H9 (cell line): ENCODE measurements around the gene GPR183. TPM values are rescaled to one million over a fixed set of nuclear protein-coding genes. Genes with fewer than 3 reads are reported as not detected.

Source experiments
- DNase-seq: peaks from one replicate; pipeline ENCODE4 v3.0.0-alpha.2; 2017
- H2AFZ ChIP-seq: one replicate; pipeline ENCODE4 v1.6.1; 2013; ENCODE audit warnings: mild to moderate bottlenecking, low read length, control low read depth, moderate library complexity
- H2AK5ac ChIP-seq: 2 replicates; pipeline ENCODE4 v1.6.1; 2013; ENCODE audit warnings: low read length, control low read depth, mixed read lengths; ENCODE audit not compliant: insufficient read length
- H2BK120ac ChIP-seq: one replicate; pipeline ENCODE4 v1.6.1; 2013; ENCODE audit warnings: low read depth, mild to moderate bottlenecking, low read length, control low read depth, inconsistent platforms; ENCODE audit not compliant: poor library complexity, severe bottlenecking
- H2BK12ac ChIP-seq: 2 replicates; pipeline ENCODE4 v1.6.1; 2013; ENCODE audit warnings: low read length, control low read depth, mixed read lengths, low read depth; ENCODE audit not compliant: insufficient read length
- H2BK15ac ChIP-seq: 2 replicates; pipeline ENCODE4 v1.6.1; 2013; ENCODE audit warnings: low read depth, low read length, control low read depth
- H2BK20ac ChIP-seq: one replicate; pipeline ENCODE4 v1.6.1; 2013; ENCODE audit warnings: low read depth, mild to moderate bottlenecking, low read length, control low read depth, inconsistent platforms; ENCODE audit not compliant: poor library complexity, severe bottlenecking
- H2BK5ac ChIP-seq: 2 replicates; pipeline ENCODE4 v1.6.1; 2013; ENCODE audit warnings: low read length, control low read depth, mixed read lengths; ENCODE audit not compliant: insufficient read length
- H3K14ac ChIP-seq: 2 replicates; pipeline ENCODE4 v1.6.1; 2013; ENCODE audit warnings: low read length, control low read depth; ENCODE audit not compliant: insufficient read depth
- H3K18ac ChIP-seq: 2 replicates; pipeline ENCODE4 v1.6.1; 2013; ENCODE audit warnings: low read depth, mild to moderate bottlenecking, mixed read lengths, low read length, control low read depth; ENCODE audit not compliant: insufficient read length
- H3K23ac ChIP-seq: 2 replicates; pipeline ENCODE4 v1.6.1; 2013; ENCODE audit warnings: low read length, control low read depth, mixed read lengths, low read depth; ENCODE audit not compliant: insufficient read length
- H3K23me2 ChIP-seq: 2 replicates; pipeline ENCODE4 v1.6.1; 2013; ENCODE audit warnings: low read depth, mild to moderate bottlenecking, mixed read lengths, low read length, control low read depth; ENCODE audit not compliant: insufficient read length, poor library complexity, severe bottlenecking
- H3K27ac ChIP-seq: 2 replicates; pipeline ENCODE4 v1.5.1; 2013; ENCODE audit warnings: low read length, control low read depth, mixed read lengths, low read depth; ENCODE audit not compliant: insufficient read length
- H3K27me3 ChIP-seq: 2 replicates; pipeline ENCODE4 v1.6.1; 2013; ENCODE audit warnings: low read length, control low read depth, inconsistent platforms; ENCODE audit not compliant: insufficient read depth
- H3K4ac ChIP-seq: 2 replicates; pipeline ENCODE4 v1.6.1; 2013; ENCODE audit warnings: low read depth, mild to moderate bottlenecking, control low read depth, inconsistent platforms, low read length, moderate library complexity
- H3K4me1 ChIP-seq: 2 replicates; pipeline ENCODE4 v1.6.1; 2013; ENCODE audit warnings: low read length, control low read depth, inconsistent platforms; ENCODE audit not compliant: insufficient read depth
- H3K4me2 ChIP-seq: 2 replicates; pipeline ENCODE4 v1.6.1; 2013; ENCODE audit warnings: low read length, control low read depth, mixed read lengths; ENCODE audit not compliant: insufficient read length, insufficient read depth
- H3K56ac ChIP-seq: 2 replicates; pipeline ENCODE4 v1.6.1; 2013; ENCODE audit warnings: low read depth, mild to moderate bottlenecking, mixed read lengths, low read length, control low read depth; ENCODE audit not compliant: insufficient read length
- H3K79me1 ChIP-seq: 2 replicates; pipeline ENCODE4 v1.6.1; 2013; ENCODE audit warnings: low read depth, mild to moderate bottlenecking, moderate library complexity, low read length, control low read depth, inconsistent platforms; ENCODE audit not compliant: insufficient read depth, poor library complexity, severe bottlenecking
- H3K79me2 ChIP-seq: 2 replicates; pipeline ENCODE4 v1.6.1; 2013; ENCODE audit warnings: low read length, control low read depth, inconsistent platforms; ENCODE audit not compliant: insufficient read depth
- H3K9ac ChIP-seq: 2 replicates; pipeline ENCODE4 v1.6.1; 2013; ENCODE audit warnings: low read length, control low read depth, mixed read lengths; ENCODE audit not compliant: insufficient read length; ENCODE audit errors: extremely low read depth
- H3K9me3 ChIP-seq: one replicate; pipeline ENCODE4 v1.6.1; 2013; ENCODE audit warnings: low read depth, low read length, inconsistent platforms; ENCODE audit not compliant: control insufficient read depth
- H3T11ph ChIP-seq: one replicate; pipeline ENCODE4 v1.6.1; 2013; ENCODE audit warnings: mild to moderate bottlenecking, low read length, control low read depth, inconsistent platforms
- H4K20me1 ChIP-seq: one replicate; pipeline ENCODE4 v1.6.1; 2013; ENCODE audit not compliant: control insufficient read depth, insufficient read length, insufficient read depth
- H4K5ac ChIP-seq: 2 replicates; pipeline ENCODE4 v1.6.1; 2013; ENCODE audit warnings: low read depth, mild to moderate bottlenecking, mixed read lengths, low read length, control low read depth; ENCODE audit not compliant: insufficient read length
- H4K8ac ChIP-seq: replicated peaks from 2 replicates; pipeline ENCODE4 v1.6.1; 2013; ENCODE audit warnings: low read length, control low read depth, mixed read lengths, low read depth; ENCODE audit not compliant: insufficient read length
- H4K91ac ChIP-seq: 2 replicates; pipeline ENCODE4 v1.6.1; 2013; ENCODE audit warnings: low read depth, mild to moderate bottlenecking, moderate library complexity, mixed read lengths, low read length, control low read depth; ENCODE audit not compliant: insufficient read length
- H3K27ac Mint-ChIP-seq, 3 experiments: 2 replicates in 2 of 3; 3 replicates in 1 of 3; pipeline ENCODE4 v1.8.0; 2020 to 2021; ENCODE audit warnings: mixed read lengths in 3 of 3, mild to moderate bottlenecking in 1 of 3, moderate library complexity in 1 of 3
- H3K27me3 Mint-ChIP-seq: 2 replicates; pipeline ENCODE4 v1.8.0; 2021; ENCODE audit warnings: low read depth, mild to moderate bottlenecking, moderate library complexity, mixed read lengths
- H3K36me3 Mint-ChIP-seq, 3 experiments: 2 replicates in 2 of 3; 3 replicates in 1 of 3; pipeline ENCODE4 v1.8.0; 2020 to 2021; ENCODE audit warnings: low read depth in 3 of 3, mixed read lengths in 3 of 3; ENCODE audit not compliant: insufficient read depth in 1 of 3
- H3K4me1 Mint-ChIP-seq, 2 experiments: 2 replicates each; pipeline ENCODE4 v1.8.0; 2020; ENCODE audit warnings: mixed read lengths in 2 of 2
- H3K4me3 Mint-ChIP-seq, 2 experiments: 2 replicates in 1 of 2; 3 replicates in 1 of 2; pipeline ENCODE4 v1.8.0; 2020 to 2021; ENCODE audit warnings: mild to moderate bottlenecking in 2 of 2, mixed read lengths in 2 of 2, moderate library complexity in 1 of 2
- H3K9me3 Mint-ChIP-seq, 2 experiments: 2 replicates in 1 of 2; 3 replicates in 1 of 2; pipeline ENCODE4 v1.8.0; 2020; ENCODE audit warnings: mild to moderate bottlenecking in 2 of 2, mixed read lengths in 2 of 2, moderate library complexity in 1 of 2
- CTCF ChIP-seq: fragments of 200-600 bp; sonication (generic); conservative IDR thresholded peaks from 3 replicates; pipeline ENCODE4 v1.8.0; 2021; ENCODE audit warnings: antibody characterized with exemption, mild to moderate bottlenecking
- WGBS: extraction: QIAGEN DNeasy Blood & Tissue Kit; methylation state at CpG from one replicate; pipeline ENCODE4 v1.1.7; 2013; ENCODE audit warnings: missing lambda C conversion rate, low lambda C conversion rate, mixed read lengths; ENCODE audit not compliant: insufficient read length; ENCODE audit errors: extremely low coverage; 5-methylcytosine and 5-hydroxymethylcytosine counted together
- total RNA-seq: library from RNA; stranded (reverse); gene quantifications from 2 replicates; pipeline ENCODE4 v1.2.1, GENCODE V29; 2021

GPR183 gene
- total RNA-seq, 1 experiment from 2014 or later: not detected

DNA sequence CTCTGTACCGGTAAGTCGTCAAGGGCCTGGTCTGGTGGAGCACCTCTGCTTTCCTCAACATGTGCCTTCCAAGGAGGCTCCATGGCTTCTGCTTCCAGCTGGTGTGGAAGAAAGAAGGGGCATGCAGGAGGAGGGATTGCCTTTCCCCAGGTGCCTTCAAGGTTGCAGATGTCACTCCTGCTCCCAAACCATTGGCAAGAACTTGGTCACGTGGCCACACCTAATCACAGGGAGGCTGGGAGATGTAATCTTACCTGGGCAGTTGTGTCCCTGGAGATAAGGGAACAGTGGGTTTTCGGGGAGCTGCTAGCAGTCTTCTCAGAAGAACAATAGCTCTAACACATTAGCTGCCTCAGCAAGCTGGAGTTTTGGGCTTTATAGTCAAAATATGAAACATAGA lies 39.3 kb downstream of the GPR183 start:
- no peaks in the 10 kb centered on the region for H3K4me1 ChIP-seq
- H3K14ac ChIP-seq: no peak overlapping the region
- H2AK5ac ChIP-seq: no peak overlapping the region
- no peak overlapping the region for H2AFZ ChIP-seq
- no peak overlapping the region for H3K4ac ChIP-seq
- H2BK12ac ChIP-seq: no peak overlapping the region
- H3K18ac ChIP-seq: no peak overlapping the region
- Mint-ChIP-seq H3K27ac (peak overlapping the region in 1 of 3 experiments; percentile 39; a peak in 1 of 7 replicates), H3K4me1 (peaks cover 3% of the 10 kb centered on the region in 2 experiments; a peak in 2 of 4 replicates), H3K36me3 (peaks cover 0 to 11% (median 2%) of the 10 kb centered on the region in 3 experiments; a peak in 2 of 7 replicates), H3K27me3 (no peaks in the 10 kb centered on the region), H3K4me3 (no peak overlapping the region), H3K9me3 (peaks cover 3% of the 10 kb centered on the region in 2 experiments; a peak in 3 of 5 replicates)
- no peak overlapping the region for H3K27ac ChIP-seq
- H3K79me1 ChIP-seq: no peaks in the 10 kb centered on the region
- H3K27me3 ChIP-seq: no peaks in the 10 kb centered on the region
- no peak overlapping the region for H2BK20ac ChIP-seq
- no peak overlapping the region for H3K9ac ChIP-seq
- no peak overlapping the region for H3K4me2 ChIP-seq
- WGBS: no CpG with 5 or more reads among the region's 4 CpGs
- no peak overlapping the region for H4K8ac ChIP-seq
- no peak overlapping the region for H3T11ph ChIP-seq
- no peak overlapping the region for H3K56ac ChIP-seq
- H4K91ac ChIP-seq: no peak overlapping the region
- no peaks in the 10 kb centered on the region for H3K23me2 ChIP-seq
- no peak overlapping the region for H4K5ac ChIP-seq
- H4K20me1 ChIP-seq: no peaks in the 10 kb centered on the region
- no peak overlapping the region for H3K23ac ChIP-seq
- H2BK5ac ChIP-seq: no peak overlapping the region
- no peaks in the 10 kb centered on the region for H3K9me3 ChIP-seq
- no peak for DNase-seq
- H3K79me2 ChIP-seq: no peaks in the 10 kb centered on the region
- TF ChIP-seq CTCF: no peak
- H2BK15ac ChIP-seq: no peak overlapping the region
- no peak overlapping the region for H2BK120ac ChIP-seq
